Muscle of back (tissue), 13 donors: ENCODE data around the gene ANKIB1. TPM values are rescaled to one million over a fixed set of nuclear protein-coding genes. Genes with fewer than 3 reads are reported as not detected.
A peak's percentile ranks its signal among the peaks of the same experiment; 100 is the strongest.
"Not testable (repeated sequence)": the region's sequence is repeated elsewhere in the genome, so short reads cannot be mapped to it uniquely, and the experiment has no call there.

Source experiments
- DNase-seq, 3 donors: peaks; one replicate each; pipeline versions ENCODE4 v3.0.0 to v3.0.0-alpha.2; 2013
- long read RNA-seq, 9 donors: transcript quantifications; one replicate each; lab custom pipeline, GENCODE V29; 2026
- polyA plus RNA-seq, 10 donors: library from polyadenylated mRNA; unstranded; fragments of 120-200 nt; gene quantifications; one replicate each; pipeline ENCODE4 v1.2.1, GENCODE V29; 2013; ENCODE audit not compliant: insufficient read length in 10 of 10

ANKIB1 gene
- 10 to 100 TPM; 20.5 to 30.5 (median 25.4) TPM for polyA plus RNA-seq
- long read RNA-seq, donor 1 = 0 reads
- long read RNA-seq, donor 2, full-length matches to known transcripts = 1 of 1 reads
- long read RNA-seq, donor 2, partial matches to known transcripts = 0 of 1 reads
- long read RNA-seq, donor 2, other reads (novel, unspliced or antisense) = 0 of 1 reads
- long read RNA-seq, donor 3 = 0 reads
- long read RNA-seq, donor 4, full-length matches to known transcripts = 2 of 2 reads
- long read RNA-seq, donor 4, partial matches to known transcripts = 0 of 2 reads
- long read RNA-seq, donor 4, other reads (novel, unspliced or antisense) = 0 of 2 reads
- long read RNA-seq, donor 5, full-length matches to known transcripts = 1 of 1 reads
- long read RNA-seq, donor 5, partial matches to known transcripts = 0 of 1 reads
- long read RNA-seq, donor 5, other reads (novel, unspliced or antisense) = 0 of 1 reads
- long read RNA-seq, donor 6, full-length matches to known transcripts = 1 of 1 reads
- long read RNA-seq, donor 6, partial matches to known transcripts = 0 of 1 reads
- long read RNA-seq, donor 6, other reads (novel, unspliced or antisense) = 0 of 1 reads
- long read RNA-seq, donor 7, full-length matches to known transcripts = 2 of 2 reads
- long read RNA-seq, donor 7, partial matches to known transcripts = 0 of 2 reads
- long read RNA-seq, donor 7, other reads (novel, unspliced or antisense) = 0 of 2 reads
- long read RNA-seq, donor 8, partial matches to known transcripts = 17 of 17 reads
- long read RNA-seq, donor 8, other reads (novel, unspliced or antisense) = 0 of 17 reads
- long read RNA-seq, donor 9 = 0 reads

GRCh38 chr7:92245487-92246359 lies at the start of gene ANKIB1, which contains the start of gene KRIT1:
Gene ANKIB1, plus strand, starts transcription at chr7:92245974. Its CDS starts 49,005 bp downstream, at chr7:92294979.
Gene KRIT1, minus strand, starts transcription at chr7:92245914. Its CDS starts 3,779 bp downstream, at chr7:92242135.
- DNase-seq = peak; percentile 83 to 97 (median 91)

GRCh38 chr7:92200791-92201190 lies 45.0 kb upstream of the ANKIB1 start:
- DNase-seq = no peak

GRCh38 chr7:92205987-92206386 lies 39.8 kb upstream of the ANKIB1 start:
- DNase-seq = no peak

- no peak for DNase-seq
Observed at GRCh38 chr7:92206672-92207071, 39.1 kb upstream of the ANKIB1 start.

GRCh38 chr7:92221766-92222165 lies 24.0 kb upstream of the ANKIB1 start:
- DNase-seq = no peak

- no peak for DNase-seq
Observed at GRCh38 chr7:92226981-92227380, 18.8 kb upstream of the ANKIB1 start.

GRCh38 chr7:92228100-92228499 lies 17.7 kb upstream of the ANKIB1 start:
- DNase-seq = no peak

- no peak for DNase-seq
Observed at GRCh38 chr7:92228742-92229141, 17.0 kb upstream of the ANKIB1 start.

- DNase-seq = no peak
Observed at GRCh38 chr7:92230547-92230946, 15.2 kb upstream of the ANKIB1 start.

GRCh38 chr7:92242972-92243371 lies 2.8 kb upstream of the ANKIB1 start:
- DNase-seq = no peak

- DNase-seq = no peak
Observed at GRCh38 chr7:92244808-92245486, 827 bp upstream of the ANKIB1 start.

- DNase-seq = peak; percentile 19 to 76 (median 36)
Observed at GRCh38 chr7:92246360-92247101, 757 bp downstream of the ANKIB1 start.

- no peak for DNase-seq
Observed at GRCh38 chr7:92250603-92251002, 4.8 kb downstream of the ANKIB1 start.

GRCh38 chr7:92251181-92251580 lies 5.4 kb downstream of the ANKIB1 start:
- no peak for DNase-seq

- no peak for DNase-seq
Observed at GRCh38 chr7:92253251-92253650, 7.5 kb downstream of the ANKIB1 start.

GRCh38 chr7:92254800-92255199 lies 9.0 kb downstream of the ANKIB1 start:
- not testable (repeated sequence) for DNase-seq

- peak in 1 of 3 donors; percentile 89 for DNase-seq
Observed at GRCh38 chr7:92255308-92255707, 9.5 kb downstream of the ANKIB1 start.

- DNase-seq = no peak
Observed at GRCh38 chr7:92259062-92259461, 13.3 kb downstream of the ANKIB1 start.

- DNase-seq = no peak
Observed at GRCh38 chr7:92259610-92260247, 14.0 kb downstream of the ANKIB1 start.
